H1 (cell line): ENCODE measurements around the gene PSMB4. TPM values are rescaled to one million over a fixed set of nuclear protein-coding genes. Genes with fewer than 3 reads are reported as not detected.

Source experiments
- CTCF ChIA-PET: fragments of 300-600 bp; sonication (Branson Sonifier 250); formaldehyde crosslinking; loops from one replicate; lab custom pipeline; 2021; ENCODE audit not compliant: partially characterized antibody; lab: Charles Lee
- POLR2A ChIA-PET: fragments of 300-600 bp; sonication (Branson Sonifier 250); formaldehyde crosslinking; loops from one replicate; lab custom pipeline; 2021; ENCODE audit warnings: inconsistent platforms; ENCODE audit not compliant: partially characterized antibody; lab: Charles Lee
- DNase-seq, 2 experiments: peaks; one replicate each; pipeline versions ENCODE4 v3.0.0 to v3.0.0-alpha.2; 2010 to 2022; ENCODE audit warnings: low spot score in 2 of 2, low read depth in 1 of 2, mixed read lengths in 1 of 2
- FAIRE-seq: peaks from 2 replicates; lab custom pipeline; 2011; peaks lifted over from hg19 to GRCh38; lab: Jason Lieb, UNC
- H2AFZ ChIP-seq: 2 replicates; pipeline ENCODE4 v1.8.1; 2012; ENCODE audit warnings: low read length, inconsistent platforms
- H2AK5ac ChIP-seq: 2 replicates; pipeline ENCODE4 v1.6.1; 2013; ENCODE audit warnings: low read depth, low read length
- H2BK120ac ChIP-seq: replicated peaks from 2 replicates; pipeline ENCODE3; 2013; ENCODE audit warnings: low read depth, low read length, inconsistent platforms
- H2BK12ac ChIP-seq: 2 replicates; pipeline ENCODE4 v1.6.1; 2013; ENCODE audit warnings: low read depth, low read length
- H2BK15ac ChIP-seq: 2 replicates; pipeline ENCODE4 v1.6.1; 2013; ENCODE audit warnings: low read length
- H2BK20ac ChIP-seq: 2 replicates; pipeline ENCODE4 v1.6.1; 2013; ENCODE audit warnings: low read length
- H2BK5ac ChIP-seq: 2 replicates; pipeline ENCODE4 v1.6.1; 2013; ENCODE audit warnings: low read depth, low read length
- H3K14ac ChIP-seq: 2 replicates; pipeline ENCODE4 v1.6.1; 2013; ENCODE audit warnings: inconsistent platforms; ENCODE audit not compliant: insufficient read length
- H3K18ac ChIP-seq: 2 replicates; pipeline ENCODE4 v1.6.1; 2013; ENCODE audit warnings: low read length; ENCODE audit errors: extremely low read depth
- H3K23ac ChIP-seq: 2 replicates; pipeline ENCODE4 v1.6.1; 2013; ENCODE audit warnings: inconsistent platforms; ENCODE audit not compliant: insufficient read length
- H3K23me2 ChIP-seq: 2 replicates; pipeline ENCODE4 v1.6.1; 2013; ENCODE audit warnings: low read depth, low read length
- H3K27ac ChIP-seq: 2 replicates; pipeline ENCODE4 v1.6.1; 2011; ENCODE audit warnings: low read depth, low read length, inconsistent platforms
- H3K27me3 ChIP-seq, 4 experiments: replicated peaks in 1 of 4; 1 replicate in 1 of 4; 2 replicates in 3 of 4; pipeline versions ENCODE4 v1.6.1 to v1.8.1; 2011 to 2013; ENCODE audit warnings: low read length in 3 of 4, mild to moderate bottlenecking in 3 of 4, inconsistent platforms in 2 of 4, mixed read lengths in 2 of 4, moderate library complexity in 1 of 4; ENCODE audit not compliant: control insufficient read depth in 3 of 4, insufficient read depth in 3 of 4; ENCODE audit errors: extremely low read depth in 1 of 4
- H3K36me3 ChIP-seq, 4 experiments: 2 replicates each; pipeline versions ENCODE4 v1.6.1 to v1.8.1; 2011 to 2013; ENCODE audit warnings: mild to moderate bottlenecking in 4 of 4, low read length in 3 of 4, moderate library complexity in 2 of 4, control low read depth in 1 of 4, inconsistent platforms in 1 of 4; ENCODE audit not compliant: insufficient read depth in 4 of 4, control insufficient read depth in 2 of 4
- H3K4ac ChIP-seq: replicated peaks from 2 replicates; pipeline ENCODE3; 2013; ENCODE audit warnings: low read length, low read depth, mixed read lengths, inconsistent platforms; ENCODE audit not compliant: insufficient read length
- H3K4me1 ChIP-seq, 4 experiments: replicated peaks in 1 of 4; 1 replicate in 1 of 4; 2 replicates in 3 of 4; pipeline versions ENCODE4 v1.6.1 to v1.8.1; 2011 to 2013; ENCODE audit warnings: low read length in 3 of 4, inconsistent platforms in 2 of 4, mixed read lengths in 1 of 4; ENCODE audit not compliant: insufficient read depth in 4 of 4, control insufficient read depth in 3 of 4
- H3K4me2 ChIP-seq, 2 experiments: 2 replicates each; pipeline versions ENCODE4 v1.6.1 to v1.8.1; 2011 to 2013; ENCODE audit warnings: low read depth in 2 of 2, low read length in 2 of 2, control low read depth in 1 of 2, inconsistent platforms in 1 of 2, mild to moderate bottlenecking in 1 of 2; ENCODE audit not compliant: insufficient read depth in 1 of 2
- H3K4me3 ChIP-seq, 4 experiments: fragments of 200-600, 300-600 bp in 1 of 4; sonication (generic), shearing (Covaris generic), sonication (Bioruptor Twin) in 1 of 4; 2 replicates each; pipeline versions ENCODE4 v1.5.1 to v1.8.1; 2011 to 2016; ENCODE audit warnings: low read length in 4 of 4, low read depth in 3 of 4, control low read depth in 2 of 4, inconsistent platforms in 2 of 4, mild to moderate bottlenecking in 2 of 4, mixed read lengths in 1 of 4, moderate library complexity in 1 of 4; ENCODE audit not compliant: insufficient read depth in 2 of 4; ENCODE audit errors: extremely low read depth in 1 of 4
- H3K56ac ChIP-seq: replicated peaks from 2 replicates; pipeline ENCODE3; 2013; ENCODE audit warnings: low read depth, mild to moderate bottlenecking, mixed read lengths, low read length, inconsistent platforms; ENCODE audit not compliant: insufficient read length
- H3K79me1 ChIP-seq: 2 replicates; pipeline ENCODE4 v1.6.1; 2013; ENCODE audit warnings: low read depth, low read length, control low read depth
- H3K79me2 ChIP-seq, 2 experiments: 2 replicates each; pipeline versions ENCODE4 v1.6.1 to v1.8.1; 2012 to 2013; ENCODE audit warnings: low read length in 2 of 2, mild to moderate bottlenecking in 2 of 2, inconsistent platforms in 1 of 2; ENCODE audit not compliant: insufficient read depth in 2 of 2, control insufficient read depth in 1 of 2
- H3K9ac ChIP-seq, 4 experiments: replicated peaks in 1 of 4; 1 replicate in 1 of 4; 2 replicates in 3 of 4; pipeline versions ENCODE4 v1.6.1 to v1.8.1; 2011 to 2013; ENCODE audit warnings: low read depth in 3 of 4, low read length in 3 of 4, control low read depth in 2 of 4, mild to moderate bottlenecking in 2 of 4, moderate library complexity in 2 of 4, inconsistent platforms in 1 of 4; ENCODE audit errors: extremely low read depth in 1 of 4
- H3K9me3 ChIP-seq, 2 experiments: 2 replicates each; pipeline versions ENCODE4 v1.6.1 to v1.8.1; 2012 to 2013; ENCODE audit warnings: mild to moderate bottlenecking in 2 of 2, moderate library complexity in 2 of 2, control low read depth in 1 of 2, inconsistent platforms in 1 of 2, low read depth in 1 of 2, low read length in 1 of 2, mixed read lengths in 1 of 2; ENCODE audit not compliant: insufficient read depth in 2 of 2
- H4K20me1 ChIP-seq, 2 experiments: replicated peaks in 1 of 2; 2 replicates each; pipeline versions ENCODE3 to v1.8.1; 2011 to 2013; ENCODE audit warnings: inconsistent platforms in 2 of 2, low read length in 2 of 2, mild to moderate bottlenecking in 1 of 2; ENCODE audit not compliant: insufficient read depth in 2 of 2, control insufficient read depth in 1 of 2
- H4K5ac ChIP-seq: 2 replicates; pipeline ENCODE4 v1.6.1; 2013; ENCODE audit warnings: low read length, low read depth, mixed read lengths, inconsistent platforms; ENCODE audit not compliant: insufficient read length
- H4K8ac ChIP-seq: 2 replicates; pipeline ENCODE4 v1.8.0; 2013; ENCODE audit warnings: mild to moderate bottlenecking, moderate library complexity, low read length, inconsistent platforms; ENCODE audit not compliant: insufficient read depth; ENCODE audit errors: extremely low read depth
- H4K91ac ChIP-seq: replicated peaks from 2 replicates; pipeline ENCODE3; 2013; ENCODE audit warnings: low read length, mixed read lengths, inconsistent platforms; ENCODE audit not compliant: insufficient read length
- E2F6 ChIP-seq: IDR thresholded peaks from 2 replicates; pipeline ENCODE4 v1.6.1; 2012; ENCODE audit warnings: inconsistent platforms
- MAFK ChIP-seq: IDR thresholded peaks from 2 replicates; pipeline ENCODE4 v1.6.1; 2012; ENCODE audit warnings: low read depth, mild to moderate bottlenecking, improper control_type of control experiment, low read length
- WGBS, 2 experiments: shearing (Covaris generic) in 1 of 2; methylation state at CpG; one replicate each; pipeline versions ENCODE4 v1.1.6 to v1.1.7; 2013 to 2015; ENCODE audit warnings: low lambda C conversion rate in 2 of 2, mixed read lengths in 2 of 2, inconsistent platforms in 1 of 2, low coverage in 1 of 2, missing lambda C conversion rate in 1 of 2; ENCODE audit not compliant: insufficient replicate concordance in 2 of 2, insufficient coverage in 1 of 2, insufficient read length in 1 of 2; ENCODE audit errors: extremely low coverage in 1 of 2, missing lambda C conversion rate in 1 of 2; 5-methylcytosine and 5-hydroxymethylcytosine counted together
- polyA plus RNA-seq, 7 experiments: library from polyadenylated mRNA; depleted of rRNA in 3 of 7; stranded (reverse) in 5 of 7; unstranded in 2 of 7; fragments of >200 nt in 5 of 7; fragments of 200-250 nt in 2 of 7; gene quantifications; 1 replicate in 5 of 7; 2 replicates in 1 of 7; 4 replicates in 1 of 7; pipeline versions ENCODE4 v1.2.1 to v1.2.3, GENCODE V29; 2011 to 2013; ENCODE audit warnings: missing spikeins in 2 of 7, mixed read lengths in 2 of 7
- total RNA-seq: library from RNA; stranded (reverse); fragmentation: NEBNext Ultra II Directional; extraction: Animal tissue kit (Norgen Biotek cat#: 25700); gene quantifications from 2 replicates; pipeline ENCODE4 v1.2.1, GENCODE V29; 2021

PSMB4 gene
- total and polyA plus RNA-seq, 2 of the 8 experiments (the other 6 are each of a cell fraction or from before 2014, with no cell fraction given): 430 to 1,098 TPM

DNA sequence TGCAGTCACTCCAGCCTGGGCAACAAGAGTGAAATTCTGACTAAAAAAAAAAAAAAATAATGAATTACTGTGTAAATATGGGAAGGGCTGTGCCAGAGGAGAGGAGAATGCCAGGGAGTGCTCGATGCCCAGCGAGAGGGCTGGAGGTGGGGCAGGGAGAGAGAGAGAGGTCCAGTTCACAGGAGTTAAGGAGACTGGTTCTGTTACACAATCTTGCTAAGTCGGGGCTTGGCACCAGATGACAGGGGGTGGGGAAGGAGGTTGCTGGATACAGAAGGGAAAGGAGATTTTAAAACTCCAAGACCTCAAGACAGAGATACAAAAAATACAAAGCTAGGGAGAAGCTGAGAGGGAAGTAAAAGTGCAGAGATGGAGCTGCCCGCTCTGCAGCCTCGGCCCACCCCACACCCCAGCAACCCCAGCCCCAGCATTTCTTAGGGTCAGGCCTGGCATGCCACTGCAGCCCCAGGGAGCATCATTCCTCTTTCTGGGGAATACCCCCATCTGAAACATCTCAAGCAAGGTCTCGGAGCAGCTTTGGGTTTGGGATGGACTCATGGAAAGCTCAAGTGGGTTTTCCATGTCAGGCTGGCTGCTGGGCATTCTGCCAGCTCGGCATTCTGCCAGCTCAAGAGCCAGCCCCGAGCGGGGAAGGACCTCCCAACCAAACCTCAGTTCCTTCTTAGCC is 27.9 kb upstream of the PSMB4 start:
- no peak for TF ChIP-seq E2F6
- TF ChIP-seq MAFK: peak; percentile 25; the same call in 1 of the 2 replicates
- TF ChIP-seq, all 59 proteins: peak for 1
- H3K23ac ChIP-seq: no peak overlapping the region
- peaks cover 0 to 11% (median 8%) of the 10 kb centered on the region in 4 experiments; a peak in 6 of 7 replicates for H3K4me1 ChIP-seq
- H2AK5ac ChIP-seq: no peak overlapping the region
- H3K9me3 ChIP-seq: no peaks in the 10 kb centered on the region
- 0 out of 2 replicates have a peak overlapping the region, but pooled peaks have one; percentile 46 for H2BK15ac ChIP-seq
- H3K4ac ChIP-seq: no peak overlapping the region
- H2BK120ac ChIP-seq: no peak overlapping the region
- peak overlapping the region; percentile 19; the same call in 1 of the 2 replicates for H3K18ac ChIP-seq
- H3K27me3 ChIP-seq: no peaks in the 10 kb centered on the region
- no peak overlapping the region for H2BK12ac ChIP-seq
- no peak for DNase-seq
- H3K36me3 ChIP-seq: no peaks in the 10 kb centered on the region; a peak in 2 of 8 replicates
- no peaks in the 10 kb centered on the region for H3K79me1 ChIP-seq
- ChIA-PET POLR2A (interaction anchor here (0.6 to 2.1 kb wide), 9 partner anchors 10 to 121 kb away, joined by 3 to 12 read pairs (median 4); partner anchors contain the start of genes PI4KB, PSMB4 and RFX5), CTCF (interaction anchor here (0.5 to 1.7 kb wide), 8 partner anchors 17 to 71 kb away, joined by 3 to 5 read pairs (median 4); partner anchors contain the start of gene PSMB4)
- no peaks in the 10 kb centered on the region for H3K79me2 ChIP-seq
- H2BK20ac ChIP-seq: no peak overlapping the region
- peak overlapping the region; percentile 59 to 60; a peak in 2 of 4 replicates for H3K4me2 ChIP-seq
- no peak overlapping the region for H4K5ac ChIP-seq
- peak overlapping the region in 1 of 4 experiments; percentile 55; a peak in 2 of 8 replicates for H3K4me3 ChIP-seq
- no peak overlapping the region for H2BK5ac ChIP-seq
- peaks cover 2% of the 10 kb centered on the region; the same call in 1 of the 2 replicates for H3K23me2 ChIP-seq
- 96% methylated on average over 9 of the region's 9 CpGs; no CpG with 5 or more reads in 1 of the 2 experiments for WGBS, 2 experiments
- FAIRE-seq: no peak
- H3K9ac ChIP-seq: no peak overlapping the region
- H4K91ac ChIP-seq: no peak overlapping the region
- no peak overlapping the region for H3K56ac ChIP-seq
- H3K14ac ChIP-seq: no peak overlapping the region
- H4K8ac ChIP-seq: no peak overlapping the region; the same call in 1 of the 2 replicates
- H3K27ac ChIP-seq: no peak overlapping the region
- no peak overlapping the region for H2AFZ ChIP-seq
- H4K20me1 ChIP-seq: no peaks in the 10 kb centered on the region
